Osteoblast (primary cell): ENCODE measurements around the gene TMEM229B. TPM values are rescaled to one million over a fixed set of nuclear protein-coding genes. Genes with fewer than 3 reads are reported as not detected.

Experiments used
- DNase-seq: peaks from one replicate; pipeline ENCODE4 v3.0.0; 2011; ENCODE audit warnings: low spot score, mixed read lengths; ENCODE audit not compliant: insufficient read length; ENCODE audit errors: missing footprints
- H2AFZ ChIP-seq: 2 replicates; pipeline ENCODE4 v1.6.0; 2011; ENCODE audit warnings: mild to moderate bottlenecking, low read length
- H3K27ac ChIP-seq: 2 replicates; pipeline ENCODE4 v1.5.1; 2011; ENCODE audit warnings: mild to moderate bottlenecking, low read depth, low read length, moderate library complexity
- H3K27me3 ChIP-seq: 2 replicates; pipeline ENCODE4 v1.6.0; 2012; ENCODE audit warnings: mild to moderate bottlenecking, control low read depth, inconsistent platforms, low read length, moderate library complexity; ENCODE audit not compliant: insufficient read depth
- H3K36me3 ChIP-seq: 2 replicates; pipeline ENCODE4 v1.5.1; 2011; ENCODE audit warnings: mild to moderate bottlenecking, low read length, control low read depth, moderate library complexity; ENCODE audit not compliant: insufficient read depth
- H3K4me1 ChIP-seq: 2 replicates; pipeline ENCODE4 v1.5.1; 2011; ENCODE audit warnings: mild to moderate bottlenecking, low read length, control low read depth, moderate library complexity; ENCODE audit not compliant: insufficient read depth
- H3K4me2 ChIP-seq: 2 replicates; pipeline ENCODE4 v1.6.0; 2011; ENCODE audit warnings: mild to moderate bottlenecking, low read length; ENCODE audit not compliant: insufficient read depth
- H3K4me3 ChIP-seq: fragments of 200-600 bp; sonication (generic); 3 replicates; pipeline ENCODE4 v1.5.1; 2012; ENCODE audit warnings: mild to moderate bottlenecking, low read length, inconsistent platforms; ENCODE audit not compliant: insufficient read depth
- H3K79me2 ChIP-seq: 2 replicates; pipeline ENCODE4 v1.6.0; 2012; ENCODE audit warnings: mild to moderate bottlenecking, low read length, control low read depth, inconsistent platforms; ENCODE audit not compliant: insufficient read depth
- H3K9me3 ChIP-seq: 2 replicates; pipeline ENCODE4 v1.5.1; 2011; ENCODE audit warnings: low read depth, low read length, control low read depth
- H4K20me1 ChIP-seq: 2 replicates; pipeline ENCODE4 v1.6.0; 2012; ENCODE audit warnings: mild to moderate bottlenecking, low read length, control low read depth; ENCODE audit not compliant: insufficient read depth
- total RNA-seq: library from RNA; depleted of rRNA; stranded (reverse); fragments of >200 nt; gene quantifications from 2 replicates; pipeline ENCODE4 v1.2.3, GENCODE V29; 2012
- TF ChIP-seq, protein P1 (sequence below): IDR thresholded peaks from 2 replicates; pipeline ENCODE4 v1.5.1; 2011; ENCODE audit warnings: mild to moderate bottlenecking, low read depth, low read length, moderate library complexity; ENCODE audit errors: extremely low read depth

Gene TMEM229B
- total RNA-seq, 1 donor, result 5.8 TPM

DNA sequence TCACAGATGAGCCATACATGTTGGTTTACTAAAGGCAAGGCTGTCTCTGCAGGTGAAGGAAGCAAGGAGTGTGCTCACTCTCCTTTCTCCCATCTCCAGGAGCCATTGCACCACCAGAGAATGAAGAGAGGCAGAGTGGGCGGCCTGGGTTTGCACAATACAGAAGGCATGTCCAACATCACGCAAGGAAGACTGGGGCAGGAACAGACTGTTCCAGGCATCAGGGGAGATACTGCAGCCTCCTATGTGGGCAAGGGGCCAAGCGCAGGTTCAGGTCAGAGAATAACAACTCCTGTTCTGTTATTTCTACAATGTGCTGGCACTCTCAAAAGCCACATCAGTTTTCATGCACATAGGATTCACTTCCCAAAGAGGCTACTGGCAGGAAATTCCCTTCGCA, 1.7 kb upstream of the TMEM229B start:
- H3K27me3 ChIP-seq, result no peaks in the 10 kb centered on the region
- no peak overlapping the region for H3K27ac ChIP-seq
- no peaks in the 10 kb centered on the region for H3K36me3 ChIP-seq
- peaks cover 9% of the 10 kb centered on the region for H3K4me1 ChIP-seq
- no peak overlapping the region for H2AFZ ChIP-seq
- no peaks in the 10 kb centered on the region for H4K20me1 ChIP-seq
- no peak for DNase-seq
- H3K4me2 ChIP-seq, result no peak overlapping the region
- TF ChIP-seq, protein P1, sequence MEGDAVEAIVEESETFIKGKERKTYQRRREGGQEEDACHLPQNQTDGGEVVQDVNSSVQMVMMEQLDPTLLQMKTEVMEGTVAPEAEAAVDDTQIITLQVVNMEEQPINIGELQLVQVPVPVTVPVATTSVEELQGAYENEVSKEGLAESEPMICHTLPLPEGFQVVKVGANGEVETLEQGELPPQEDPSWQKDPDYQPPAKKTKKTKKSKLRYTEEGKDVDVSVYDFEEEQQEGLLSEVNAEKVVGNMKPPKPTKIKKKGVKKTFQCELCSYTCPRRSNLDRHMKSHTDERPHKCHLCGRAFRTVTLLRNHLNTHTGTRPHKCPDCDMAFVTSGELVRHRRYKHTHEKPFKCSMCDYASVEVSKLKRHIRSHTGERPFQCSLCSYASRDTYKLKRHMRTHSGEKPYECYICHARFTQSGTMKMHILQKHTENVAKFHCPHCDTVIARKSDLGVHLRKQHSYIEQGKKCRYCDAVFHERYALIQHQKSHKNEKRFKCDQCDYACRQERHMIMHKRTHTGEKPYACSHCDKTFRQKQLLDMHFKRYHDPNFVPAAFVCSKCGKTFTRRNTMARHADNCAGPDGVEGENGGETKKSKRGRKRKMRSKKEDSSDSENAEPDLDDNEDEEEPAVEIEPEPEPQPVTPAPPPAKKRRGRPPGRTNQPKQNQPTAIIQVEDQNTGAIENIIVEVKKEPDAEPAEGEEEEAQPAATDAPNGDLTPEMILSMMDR, result no peak
- H3K4me3 ChIP-seq, result no peak overlapping the region
- peaks cover 7% of the 10 kb centered on the region for H3K9me3 ChIP-seq
- no peaks in the 10 kb centered on the region for H3K79me2 ChIP-seq

DNA sequence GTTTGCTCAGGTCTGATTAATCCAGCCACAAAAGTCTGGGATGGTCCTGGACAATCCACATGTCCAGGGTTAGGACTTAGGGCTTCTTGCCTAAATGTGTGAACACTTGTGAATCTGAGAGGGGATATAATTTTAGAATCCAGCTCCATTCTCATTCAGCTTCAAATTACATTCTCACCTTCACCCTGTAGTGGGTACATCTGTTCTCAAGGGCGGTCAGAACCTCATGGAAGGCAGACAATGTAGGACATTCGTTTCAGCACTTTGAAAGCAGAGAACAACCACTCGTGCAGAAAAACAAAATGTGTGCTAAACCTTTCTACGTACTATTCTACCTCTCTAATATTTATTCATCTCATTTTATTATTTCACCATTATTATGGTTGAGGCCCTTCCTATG, 1.2 kb downstream of the TMEM229B start:
- Histone ChIP-seq H3K27me3 (no peaks in the 10 kb centered on the region), H3K79me2 (no peaks in the 10 kb centered on the region), H3K4me3 (no peak overlapping the region), H2AFZ (no peak overlapping the region), H3K4me1 (peaks cover 9% of the 10 kb centered on the region), H3K36me3 (no peaks in the 10 kb centered on the region), H4K20me1 (no peaks in the 10 kb centered on the region), H3K9me3 (no peaks in the 10 kb centered on the region), H3K4me2 (no peak overlapping the region), H3K27ac (no peak overlapping the region)
- TF ChIP-seq, protein P1, result no peak
- no peak for DNase-seq

DNA sequence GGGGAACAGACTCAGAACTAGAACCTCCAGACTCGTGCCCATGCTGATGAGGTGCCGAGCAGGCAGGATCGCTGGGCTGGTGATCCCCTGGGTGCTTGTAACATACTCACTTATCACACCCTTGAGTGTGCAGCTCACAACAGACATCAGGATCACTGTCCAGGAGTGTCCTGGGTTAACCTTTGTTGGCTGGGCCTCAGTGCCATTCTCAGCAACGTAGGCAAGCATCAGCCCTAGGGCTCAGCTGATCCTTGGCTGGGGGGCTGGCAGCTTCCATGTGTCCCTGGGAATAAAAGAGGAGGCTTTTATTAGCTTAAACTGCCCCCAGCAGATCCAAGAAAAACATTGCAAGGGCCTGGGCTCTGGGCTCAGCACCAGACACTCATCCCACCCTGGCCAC, 1.6 kb downstream of the TMEM229B start:
- H3K27ac ChIP-seq, result no peak overlapping the region
- DNase-seq, result no peak
- no peaks in the 10 kb centered on the region for H3K36me3 ChIP-seq
- no peaks in the 10 kb centered on the region for H3K79me2 ChIP-seq
- TF ChIP-seq, protein P1, result no peak
- no peak overlapping the region for H2AFZ ChIP-seq
- no peaks in the 10 kb centered on the region for H3K9me3 ChIP-seq
- H3K4me3 ChIP-seq, result no peak overlapping the region
- no peaks in the 10 kb centered on the region for H3K27me3 ChIP-seq
- no peaks in the 10 kb centered on the region for H4K20me1 ChIP-seq
- H3K4me2 ChIP-seq, result no peak overlapping the region
- peaks cover 9% of the 10 kb centered on the region for H3K4me1 ChIP-seq

DNA sequence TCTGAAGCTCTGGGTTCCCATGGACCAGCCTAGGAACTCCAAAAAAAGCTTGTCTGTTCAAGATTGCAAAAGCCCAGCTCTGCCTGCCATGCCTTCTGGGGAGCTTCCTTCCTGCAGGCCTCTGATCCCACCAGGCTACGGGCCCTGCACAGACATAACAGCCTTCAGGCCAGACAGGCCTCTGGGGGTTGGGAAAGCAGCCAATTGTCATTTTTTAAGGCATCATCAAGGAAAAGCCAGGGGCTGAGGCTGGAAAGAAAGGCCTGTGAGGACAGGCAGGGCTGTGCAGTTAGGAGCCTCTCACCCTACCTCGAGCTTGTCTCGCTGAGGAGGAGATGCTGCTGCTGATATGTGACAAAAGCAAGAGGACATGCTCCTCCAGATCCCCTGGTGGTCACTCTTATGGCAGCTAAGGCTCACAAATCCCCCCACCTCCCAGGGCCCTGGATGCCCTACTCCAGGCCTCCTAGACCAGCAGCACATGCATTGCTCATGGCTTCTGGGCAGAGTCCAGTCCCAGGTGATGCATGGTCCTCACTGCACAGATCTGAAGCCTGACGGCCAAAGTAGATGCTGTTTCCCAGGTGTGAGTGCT, 2.9 kb downstream of the TMEM229B start:
- Histone ChIP-seq H3K9me3 (no peaks in the 10 kb centered on the region), H3K27ac (no peak overlapping the region), H3K4me2 (no peak overlapping the region), H3K4me3 (no peak overlapping the region), H4K20me1 (no peaks in the 10 kb centered on the region), H3K36me3 (no peaks in the 10 kb centered on the region), H3K4me1 (peaks cover 9% of the 10 kb centered on the region), H2AFZ (no peak overlapping the region), H3K79me2 (no peaks in the 10 kb centered on the region), H3K27me3 (no peaks in the 10 kb centered on the region)
- DNase-seq, result no peak
- TF ChIP-seq, protein P1, result no peak
